ENCODE data around the gene ENO2. TPM values are rescaled to one million over a fixed set of nuclear protein-coding genes. Genes with fewer than 3 reads are reported as not detected.

Gene ENO2
- total and polyA plus RNA-seq, 2 donors = 12.1 to 29.3 TPM

DNA sequence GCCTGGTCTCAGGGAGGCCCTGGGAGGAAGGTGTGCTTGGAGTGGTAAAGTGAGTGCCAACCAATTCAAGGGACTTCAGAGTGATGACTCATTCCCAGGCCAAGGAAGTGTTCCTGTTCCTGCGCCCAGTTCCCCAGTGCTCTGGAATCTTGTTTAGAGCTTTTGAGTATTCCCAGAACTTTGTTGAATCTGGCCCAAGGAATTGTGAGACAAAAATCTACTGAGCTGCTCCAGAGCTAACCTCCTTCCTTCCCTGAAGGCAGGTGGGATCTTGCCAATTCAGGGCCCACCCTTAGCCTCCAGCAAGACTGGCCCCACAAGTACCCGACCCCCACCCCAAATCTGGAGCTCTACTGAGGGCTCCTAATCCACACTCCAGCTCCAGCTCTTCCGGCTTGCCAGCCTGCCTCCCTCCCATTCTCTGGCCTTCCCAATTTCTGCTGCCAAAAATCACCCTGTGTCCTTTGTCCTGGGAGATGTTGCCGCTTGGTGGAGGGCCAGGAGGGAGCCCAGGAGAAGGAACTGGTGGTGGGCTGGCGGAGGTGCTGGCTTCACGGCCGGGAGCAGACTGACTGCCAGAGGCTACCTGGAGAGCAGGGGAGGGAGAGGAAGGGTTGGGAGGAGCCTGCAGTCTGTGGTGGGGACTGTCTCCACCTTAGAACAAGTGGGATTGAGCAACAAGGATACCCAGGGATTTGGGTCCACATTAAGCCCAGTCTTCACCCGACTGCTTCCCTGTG, 11.3 kb downstream of the ENO2 start:
- H3K4me1 ChIP-seq (ENCODE audit: control insufficient read depth in 2 of 2, insufficient read depth in 2 of 2, low read length in 2 of 2) = peaks cover 6 to 54% of the 10 kb centered on the region in 2 donors
- peak overlapping the region; percentile 64 to 80 for H3K27ac ChIP-seq (ENCODE audit: low read depth in 1 of 2, low read length in 1 of 2)
- no peak overlapping the region for H3K4me3 ChIP-seq (ENCODE audit: low read length in 2 of 2)
- H3K27me3 ChIP-seq (ENCODE audit: control insufficient read depth in 2 of 2, insufficient read depth in 1 of 2, low read length in 1 of 2) = peaks cover 0 to 33% of the 10 kb centered on the region in 2 donors
- peaks cover 16 to 22% of the 10 kb centered on the region in 2 donors for H3K36me3 ChIP-seq (ENCODE audit: control insufficient read depth in 2 of 2, insufficient read depth in 2 of 2, low read length in 1 of 2)
- DNase-seq (ENCODE audit: low read depth in 6 of 9, low spot score in 9 of 9) = no peak
- WGBS = 82% methylated on average over 8 of the region's 8 CpGs
- peaks cover 0 to 1% of the 10 kb centered on the region in 2 donors for H3K9me3 ChIP-seq (ENCODE audit: control insufficient read depth in 2 of 2, insufficient read depth in 1 of 2, low read length in 1 of 2)

DNA sequence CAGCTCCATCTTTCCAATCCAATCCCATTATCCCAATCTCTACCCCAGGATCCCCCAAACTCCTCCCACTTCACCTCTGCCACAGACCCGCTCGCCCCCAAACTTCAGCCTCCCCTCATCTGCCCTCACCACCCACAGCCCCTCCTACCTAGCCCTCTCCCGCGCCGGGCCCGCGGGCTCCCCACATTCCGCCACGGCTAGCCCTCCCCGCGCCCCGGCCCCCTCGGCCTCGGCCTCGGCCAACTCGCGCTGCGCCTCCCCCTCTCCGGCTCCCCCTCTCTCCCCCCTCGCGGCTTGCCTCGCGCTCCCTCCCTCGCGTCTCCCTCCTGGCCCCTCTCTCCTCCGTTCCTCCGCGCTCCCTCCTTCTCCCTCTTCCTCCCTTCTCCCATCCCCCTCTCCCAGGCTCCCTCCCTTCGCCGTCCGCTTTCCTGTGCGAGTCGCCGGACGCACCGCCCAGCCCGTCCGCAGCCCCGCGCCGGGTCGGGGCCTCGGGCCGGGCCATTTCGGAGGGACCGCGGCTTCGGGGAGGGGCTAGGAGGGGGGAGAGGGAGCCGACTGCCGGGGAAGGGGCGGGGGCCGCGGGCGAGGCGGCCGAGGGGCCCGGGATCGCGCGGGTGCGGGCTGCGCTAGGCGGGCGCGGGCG, 13.1 kb downstream of the ENO2 start, which contains the start of gene ATN1:
ATN1 (plus strand) TSS at position 581 of the 643 bp plus-strand sequence. CDS start 6,043 bp downstream, outside the sequence.
- 1% methylated on average over 66 of the region's 66 CpGs for WGBS
- peaks cover 0 to 33% of the 10 kb centered on the region in 2 donors for H3K27me3 ChIP-seq (ENCODE audit: control insufficient read depth in 2 of 2, insufficient read depth in 1 of 2, low read length in 1 of 2)
- H3K4me1 ChIP-seq (ENCODE audit: control insufficient read depth in 2 of 2, insufficient read depth in 2 of 2, low read length in 2 of 2) = peaks cover 11 to 61% of the 10 kb centered on the region in 2 donors
- peak within 1 kb of the TSS; percentile 51 to 88 for H3K27ac ChIP-seq (ENCODE audit: low read depth in 1 of 2, low read length in 1 of 2)
- peak within 1 kb of the TSS; percentile 53 to 87 for H3K4me3 ChIP-seq (ENCODE audit: low read length in 2 of 2)
- H3K36me3 ChIP-seq (ENCODE audit: control insufficient read depth in 2 of 2, insufficient read depth in 2 of 2, low read length in 1 of 2) = peaks cover 4 to 8% of the 10 kb centered on the region in 2 donors
- H3K9me3 ChIP-seq (ENCODE audit: control insufficient read depth in 2 of 2, insufficient read depth in 1 of 2, low read length in 1 of 2) = peaks cover 0 to 1% of the 10 kb centered on the region in 2 donors
- peak in 1 of 9 donors; percentile 62 for DNase-seq (ENCODE audit: low read depth in 6 of 9, low spot score in 9 of 9)

- Histone ChIP-seq H3K27ac (ENCODE audit: low read depth in 1 of 2, low read length in 1 of 2) (peak overlapping the region; percentile 51 to 88), H3K4me1 (ENCODE audit: control insufficient read depth in 2 of 2, insufficient read depth in 2 of 2, low read length in 2 of 2) (peaks cover 18 to 68% of the 10 kb centered on the region in 2 donors), H3K4me3 (ENCODE audit: low read length in 2 of 2) (peak overlapping the region; percentile 53 to 87), H3K9me3 (ENCODE audit: control insufficient read depth in 2 of 2, insufficient read depth in 1 of 2, low read length in 1 of 2) (peaks cover 0 to 1% of the 10 kb centered on the region in 2 donors), H3K36me3 (ENCODE audit: control insufficient read depth in 2 of 2, insufficient read depth in 2 of 2, low read length in 1 of 2) (peaks cover 3 to 4% of the 10 kb centered on the region in 2 donors), H3K27me3 (ENCODE audit: control insufficient read depth in 2 of 2, insufficient read depth in 1 of 2, low read length in 1 of 2) (peaks cover 0 to 33% of the 10 kb centered on the region in 2 donors)
- DNase-seq (ENCODE audit: low read depth in 6 of 9, low spot score in 9 of 9) = no peak
- under 1% methylated on average over 78 of the region's 79 CpGs for WGBS
Measured at GRCh38 chr12:6928022-6928702, 13.8 kb downstream of the ENO2 start.

GRCh38 chr12:6928703-6929407, 14.5 kb downstream of the ENO2 start:
- peaks cover 0 to 5% of the 10 kb centered on the region in 2 donors for H3K36me3 ChIP-seq (ENCODE audit: control insufficient read depth in 2 of 2, insufficient read depth in 2 of 2, low read length in 1 of 2)
- peaks cover 0 to 1% of the 10 kb centered on the region in 2 donors for H3K9me3 ChIP-seq (ENCODE audit: control insufficient read depth in 2 of 2, insufficient read depth in 1 of 2, low read length in 1 of 2)
- DNase-seq (ENCODE audit: low read depth in 6 of 9, low spot score in 9 of 9) = no peak
- H3K4me3 ChIP-seq (ENCODE audit: low read length in 2 of 2) = peak overlapping the region; percentile 53 to 87
- peaks cover 0 to 33% of the 10 kb centered on the region in 2 donors for H3K27me3 ChIP-seq (ENCODE audit: control insufficient read depth in 2 of 2, insufficient read depth in 1 of 2, low read length in 1 of 2)
- H3K4me1 ChIP-seq (ENCODE audit: control insufficient read depth in 2 of 2, insufficient read depth in 2 of 2, low read length in 2 of 2) = peaks cover 18 to 73% of the 10 kb centered on the region in 2 donors
- peak overlapping the region; percentile 51 to 82 for H3K27ac ChIP-seq (ENCODE audit: low read depth in 1 of 2, low read length in 1 of 2)
- 39% methylated on average over 19 of the region's 19 CpGs for WGBS

- Histone ChIP-seq H3K4me3 (ENCODE audit: low read length in 2 of 2) (peak overlapping the region; percentile 53 to 87), H3K9me3 (ENCODE audit: control insufficient read depth in 2 of 2, insufficient read depth in 1 of 2, low read length in 1 of 2) (peaks cover 0 to 1% of the 10 kb centered on the region in 2 donors), H3K27me3 (ENCODE audit: control insufficient read depth in 2 of 2, insufficient read depth in 1 of 2, low read length in 1 of 2) (peaks cover 0 to 33% of the 10 kb centered on the region in 2 donors), H3K27ac (ENCODE audit: low read depth in 1 of 2, low read length in 1 of 2) (peak overlapping the region in 1 of 2 donors; percentile 61), H3K36me3 (ENCODE audit: control insufficient read depth in 2 of 2, insufficient read depth in 2 of 2, low read length in 1 of 2) (peaks cover 0 to 11% of the 10 kb centered on the region in 2 donors), H3K4me1 (ENCODE audit: control insufficient read depth in 2 of 2, insufficient read depth in 2 of 2, low read length in 2 of 2) (peaks cover 15 to 71% of the 10 kb centered on the region in 2 donors)
- DNase-seq (ENCODE audit: low read depth in 6 of 9, low spot score in 9 of 9) = no peak
- 94% methylated on average over 7 of the region's 7 CpGs for WGBS
Measured at GRCh38 chr12:6929466-6930452, 15.4 kb downstream of the ENO2 start.

DNA sequence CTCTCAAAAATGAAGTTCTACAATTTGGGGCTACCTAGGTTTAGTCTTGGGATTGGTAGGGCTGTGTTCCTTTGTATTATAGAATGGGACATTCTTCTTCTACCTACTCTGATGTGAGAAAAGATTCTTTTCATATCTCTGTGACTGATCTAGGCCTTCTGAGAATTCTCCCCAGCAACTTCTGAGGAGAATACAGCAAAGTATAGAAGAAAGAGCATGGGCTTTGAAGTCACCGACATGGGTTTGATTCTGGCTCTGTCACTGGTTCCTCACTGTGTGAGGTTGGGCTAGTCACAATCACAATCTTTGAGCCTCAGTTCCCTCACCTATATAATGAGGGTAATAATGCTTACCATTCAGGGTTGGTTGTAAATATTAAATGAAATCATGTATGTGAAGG, 18.4 kb downstream of the ENO2 start:
- peak overlapping the region in 1 of 2 donors; percentile 40 for H3K27ac ChIP-seq (ENCODE audit: low read depth in 1 of 2, low read length in 1 of 2)
- peaks cover 0 to 14% of the 10 kb centered on the region in 2 donors for H3K27me3 ChIP-seq (ENCODE audit: control insufficient read depth in 2 of 2, insufficient read depth in 1 of 2, low read length in 1 of 2)
- no peaks in the 10 kb centered on the region for H3K9me3 ChIP-seq (ENCODE audit: control insufficient read depth in 2 of 2, insufficient read depth in 1 of 2, low read length in 1 of 2)
- H3K36me3 ChIP-seq (ENCODE audit: control insufficient read depth in 2 of 2, insufficient read depth in 2 of 2, low read length in 1 of 2) = peaks cover 0 to 19% of the 10 kb centered on the region in 2 donors
- peaks cover 18 to 68% of the 10 kb centered on the region in 2 donors for H3K4me1 ChIP-seq (ENCODE audit: control insufficient read depth in 2 of 2, insufficient read depth in 2 of 2, low read length in 2 of 2)
- peak in 4 of 9 donors; percentile 70 to 88 (median 72) for DNase-seq (ENCODE audit: low read depth in 6 of 9, low spot score in 9 of 9)
- 9% methylated on average over 1 of the region's 1 CpG for WGBS
- H3K4me3 ChIP-seq (ENCODE audit: low read length in 2 of 2) = no peak overlapping the region

GRCh38 chr12:6934110-6934509, 19.7 kb downstream of the ENO2 start:
- no peak for DNase-seq (ENCODE audit: low read depth in 6 of 9, low spot score in 9 of 9)
- H3K4me1 ChIP-seq (ENCODE audit: control insufficient read depth in 2 of 2, insufficient read depth in 2 of 2, low read length in 2 of 2) = peaks cover 22 to 70% of the 10 kb centered on the region in 2 donors
- no peaks in the 10 kb centered on the region for H3K9me3 ChIP-seq (ENCODE audit: control insufficient read depth in 2 of 2, insufficient read depth in 1 of 2, low read length in 1 of 2)
- H3K36me3 ChIP-seq (ENCODE audit: control insufficient read depth in 2 of 2, insufficient read depth in 2 of 2, low read length in 1 of 2) = peaks cover 3 to 24% of the 10 kb centered on the region in 2 donors
- H3K4me3 ChIP-seq (ENCODE audit: low read length in 2 of 2) = no peak overlapping the region
- 91% methylated on average over 8 of the region's 8 CpGs for WGBS
- H3K27ac ChIP-seq (ENCODE audit: low read depth in 1 of 2, low read length in 1 of 2) = no peak overlapping the region
- H3K27me3 ChIP-seq (ENCODE audit: control insufficient read depth in 2 of 2, insufficient read depth in 1 of 2, low read length in 1 of 2) = peaks cover 0 to 4% of the 10 kb centered on the region in 2 donors

Measured in thymus (tissue), 11 donors.